OCI-LY1 (cell line): ENCODE measurements around the gene HAPLN3.

ENCODE experiments used
- H2AFZ ChIP-seq: fragments of 200-600 bp; sonication (generic), shearing (Covaris generic); 2 replicates; pipeline ENCODE4 v1.6.0; 2014; ENCODE audit warnings: antibody characterized with exemption, mild to moderate bottlenecking, low read length
- H3F3A ChIP-seq: fragments of 200-600 bp; sonication (generic), shearing (Covaris generic); 2 replicates; pipeline ENCODE4 v1.6.0; 2014; ENCODE audit warnings: mild to moderate bottlenecking, antibody characterized with exemption, low read length, moderate library complexity; ENCODE audit not compliant: insufficient read depth
- H3K27ac ChIP-seq: fragments of 200-600 bp; sonication (generic); 2 replicates; pipeline ENCODE4 v1.5.1; 2014; ENCODE audit warnings: low read length, mixed run types, mild to moderate bottlenecking, low read depth; ENCODE audit not compliant: poor library complexity, severe bottlenecking
- H3K27me3 ChIP-seq: fragments of 200-600 bp; sonication (generic); 2 replicates; pipeline ENCODE4 v1.6.0; 2014; ENCODE audit warnings: antibody characterized with exemption, mild to moderate bottlenecking, low read length, moderate library complexity; ENCODE audit not compliant: insufficient read depth
- H3K36me3 ChIP-seq: fragments of 200-600 bp; sonication (generic); 2 replicates; pipeline ENCODE4 v1.6.1; 2014; ENCODE audit warnings: mild to moderate bottlenecking, antibody characterized with exemption, low read length, moderate library complexity, mixed read lengths; ENCODE audit not compliant: insufficient read depth
- H3K4me1 ChIP-seq: fragments of 200-600 bp; sonication (generic); 2 replicates; pipeline ENCODE4 v1.5.1; 2014; ENCODE audit warnings: mild to moderate bottlenecking, low read length, moderate library complexity; ENCODE audit not compliant: insufficient read depth, severe bottlenecking
- H3K4me2 ChIP-seq: fragments of 200-600 bp; sonication (generic), shearing (Covaris generic); 2 replicates; pipeline ENCODE4 v1.6.1; 2014; ENCODE audit warnings: low read length
- H3K4me3 ChIP-seq: fragments of 200-600 bp; sonication (generic); 2 replicates; pipeline ENCODE4 v1.5.1; 2014; ENCODE audit warnings: low read length, low read depth, mild to moderate bottlenecking, mixed read lengths; ENCODE audit not compliant: poor library complexity, severe bottlenecking
- H3K79me2 ChIP-seq: fragments of 200-600 bp; shearing (Covaris generic); 2 replicates; pipeline ENCODE4 v1.6.1; 2016; ENCODE audit warnings: mixed run types, low read length, mixed read lengths; ENCODE audit not compliant: insufficient read depth
- H3K9ac ChIP-seq: fragments of 200-600 bp; sonication (generic), shearing (Covaris generic); 2 replicates; pipeline ENCODE4 v1.6.1; 2014; ENCODE audit warnings: mild to moderate bottlenecking, low read length, mixed read lengths
- H3K9me2 ChIP-seq: fragments of 200-600 bp; sonication (generic), shearing (Covaris generic); 2 replicates; pipeline ENCODE4 v1.6.1; 2014; ENCODE audit warnings: low read depth, mild to moderate bottlenecking, low read length, mixed read lengths
- H3K9me3 ChIP-seq: fragments of 200-600 bp; shearing (Covaris generic); 2 replicates; pipeline ENCODE4 v1.6.1; 2014; ENCODE audit warnings: low read length, mixed read lengths
- H4K20me1 ChIP-seq: fragments of 200-600 bp; sonication (generic), shearing (Covaris generic); 2 replicates; pipeline ENCODE4 v1.6.0; 2016; ENCODE audit warnings: mild to moderate bottlenecking, low read length; ENCODE audit not compliant: insufficient read depth
- CTCF ChIP-seq: fragments of 200-600 bp; sonication (generic), shearing (Covaris generic); IDR thresholded peaks from 2 replicates; pipeline ENCODE4 v1.5.1; 2017; ENCODE audit warnings: mild to moderate bottlenecking, antibody characterized with exemption, low read length, moderate library complexity, mixed read lengths
- EZH2 ChIP-seq: fragments of 200-600 bp; sonication (generic), shearing (Covaris generic); IDR thresholded peaks from 2 replicates; pipeline ENCODE4 v1.8.0; 2017; ENCODE audit warnings: borderline replicate concordance, mixed run types, mild to moderate bottlenecking, antibody characterized with exemption, low read length, moderate library complexity, mixed read lengths

HAPLN3 gene

GRCh38 chr15:88906551-88906950 lies 11.2 kb upstream of the HAPLN3 start:
- no peaks in the 10 kb centered on the region for H4K20me1 ChIP-seq
- H3K27me3 ChIP-seq, result no peaks in the 10 kb centered on the region
- H3K36me3 ChIP-seq, result no peaks in the 10 kb centered on the region

DNA sequence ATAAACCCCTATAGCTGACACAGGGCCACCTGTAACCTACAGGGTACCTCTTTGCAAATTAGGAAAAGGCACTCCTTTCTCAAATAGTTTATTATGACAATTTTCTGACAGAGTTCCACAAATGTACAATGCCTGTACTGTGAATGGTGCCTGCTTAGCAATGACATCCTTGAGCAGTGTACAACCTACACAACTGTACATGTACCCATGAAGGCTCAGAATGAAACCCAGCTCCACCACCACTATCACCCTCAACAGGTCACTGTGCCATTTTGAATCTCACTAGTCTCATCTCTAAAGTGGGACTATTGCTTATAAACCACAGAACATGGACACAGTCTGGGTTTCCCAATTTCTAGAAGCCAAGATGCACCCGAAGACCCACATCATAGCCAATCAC lies 10.8 kb upstream of the HAPLN3 start:
- Histone ChIP-seq H3K79me2 (no peaks in the 10 kb centered on the region), H3K9me2 (no peaks in the 10 kb centered on the region), H3K27me3 (no peaks in the 10 kb centered on the region), H3K4me2 (no peak overlapping the region), H3K27ac (no peak overlapping the region), H3K4me3 (no peak overlapping the region), H3K9ac (no peak overlapping the region), H3K9me3 (no peaks in the 10 kb centered on the region), H3F3A (no peaks in the 10 kb centered on the region), H2AFZ (no peak overlapping the region), H3K4me1 (no peaks in the 10 kb centered on the region), H4K20me1 (no peaks in the 10 kb centered on the region), H3K36me3 (no peaks in the 10 kb centered on the region)
- TF ChIP-seq EZH2 (no peak), CTCF (no peak)

More at GRCh38 chr15:88906551-88906950, 11.2 kb upstream of the HAPLN3 start:
- Histone ChIP-seq H3K9ac (no peak overlapping the region), H3K9me2 (no peaks in the 10 kb centered on the region), H3K79me2 (no peaks in the 10 kb centered on the region), H3F3A (no peaks in the 10 kb centered on the region), H3K27ac (no peak overlapping the region), H3K4me1 (no peaks in the 10 kb centered on the region), H2AFZ (no peak overlapping the region), H3K9me3 (no peaks in the 10 kb centered on the region), H3K4me2 (no peak overlapping the region), H3K4me3 (no peak overlapping the region)
- TF ChIP-seq CTCF, result no peak

DNA sequence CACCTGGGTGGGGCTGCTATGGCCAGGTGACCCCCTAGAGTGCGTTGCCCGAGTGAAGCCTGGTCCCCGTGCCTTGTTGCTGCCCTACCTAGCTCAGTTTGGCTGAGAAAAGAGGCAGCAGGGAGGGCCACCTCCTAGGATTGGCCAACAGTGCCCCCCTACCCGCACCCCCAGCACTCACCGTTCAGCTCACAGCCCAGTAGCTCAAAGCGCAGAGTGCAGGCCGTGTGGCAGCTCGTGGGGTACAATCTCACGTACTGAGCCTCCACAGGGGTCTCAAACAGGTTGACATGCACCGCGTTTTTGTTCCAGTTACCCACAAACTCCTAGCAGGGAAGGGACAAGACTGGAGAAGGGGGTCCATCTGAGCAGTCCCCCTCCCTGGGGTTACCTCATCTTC lies 10.2 kb upstream of the HAPLN3 start:
- Histone ChIP-seq H3F3A (no peaks in the 10 kb centered on the region), H3K79me2 (no peaks in the 10 kb centered on the region), H3K4me2 (no peak overlapping the region), H3K27me3 (no peaks in the 10 kb centered on the region), H4K20me1 (no peaks in the 10 kb centered on the region), H3K9ac (no peak overlapping the region), H3K4me1 (no peaks in the 10 kb centered on the region), H3K9me3 (no peaks in the 10 kb centered on the region), H3K27ac (no peak overlapping the region), H3K4me3 (no peak overlapping the region), H3K9me2 (no peaks in the 10 kb centered on the region), H3K36me3 (no peaks in the 10 kb centered on the region), H2AFZ (no peak overlapping the region)
- TF ChIP-seq EZH2 (no peak), CTCF (no peak)
